ENCODE data around the gene KSR1. TPM values are rescaled to one million over a fixed set of nuclear protein-coding genes. Genes with fewer than 3 reads are reported as not detected.
A peak's percentile ranks its signal among the peaks of the same experiment; 100 is the strongest.

The KSR1 gene
- total and polyA plus RNA-seq, 11 donors = 6.1 to 31.1 (median 7.5) TPM

GRCh38 chr17:27621942-27622559, 165.8 kb downstream of the KSR1 start:
- Histone ChIP-seq H3K4me1 (peaks cover 0 to 16% (median 1%) of the 10 kb centered on the region in 12 donors), H3K27ac (peak overlapping the region in 2 of 12 donors; percentile 39 to 46), H3K4me3 (no peak overlapping the region), H3K27me3 (no peaks in the 10 kb centered on the region), H3K9me3 (no peaks in the 10 kb centered on the region), H3K36me3 (peaks cover 0 to 84% (median 52%) of the 10 kb centered on the region in 9 donors)
- DNase-seq (no peak), ATAC-seq (no peak)
- intact Hi-C loops (cut with DNase I) = no loop called here
- 86 to 92% (median 89%) methylated on average over 10 of the region's 10 CpGs for whole genome bisulfite sequencing, 4 donors
- no peak for TF ChIP-seq POLR2A (IDR thresholded peaks at IDR 0.05)
- TF ChIP-seq, protein P1, sequence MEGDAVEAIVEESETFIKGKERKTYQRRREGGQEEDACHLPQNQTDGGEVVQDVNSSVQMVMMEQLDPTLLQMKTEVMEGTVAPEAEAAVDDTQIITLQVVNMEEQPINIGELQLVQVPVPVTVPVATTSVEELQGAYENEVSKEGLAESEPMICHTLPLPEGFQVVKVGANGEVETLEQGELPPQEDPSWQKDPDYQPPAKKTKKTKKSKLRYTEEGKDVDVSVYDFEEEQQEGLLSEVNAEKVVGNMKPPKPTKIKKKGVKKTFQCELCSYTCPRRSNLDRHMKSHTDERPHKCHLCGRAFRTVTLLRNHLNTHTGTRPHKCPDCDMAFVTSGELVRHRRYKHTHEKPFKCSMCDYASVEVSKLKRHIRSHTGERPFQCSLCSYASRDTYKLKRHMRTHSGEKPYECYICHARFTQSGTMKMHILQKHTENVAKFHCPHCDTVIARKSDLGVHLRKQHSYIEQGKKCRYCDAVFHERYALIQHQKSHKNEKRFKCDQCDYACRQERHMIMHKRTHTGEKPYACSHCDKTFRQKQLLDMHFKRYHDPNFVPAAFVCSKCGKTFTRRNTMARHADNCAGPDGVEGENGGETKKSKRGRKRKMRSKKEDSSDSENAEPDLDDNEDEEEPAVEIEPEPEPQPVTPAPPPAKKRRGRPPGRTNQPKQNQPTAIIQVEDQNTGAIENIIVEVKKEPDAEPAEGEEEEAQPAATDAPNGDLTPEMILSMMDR (IDR thresholded peaks at IDR 0.05) = no peak

- intact Hi-C loops (cut with DNase I) = no loop called here
- DNase-seq = no peak
Measured at GRCh38 chr17:27622986-27623385, 166.7 kb downstream of the KSR1 start.

GRCh38 chr17:27623614-27624013, 167.4 kb downstream of the KSR1 start:
- peak; percentile 55 to 75 (median 68) for ATAC-seq

More at GRCh38 chr17:27622986-27623385, 166.7 kb downstream of the KSR1 start:
- H3K27ac ChIP-seq = peak overlapping the region in 4 of 12 donors; percentile 25 to 39 (median 32)
- TF ChIP-seq, protein P1 (IDR thresholded peaks at IDR 0.05) = no peak
- TF ChIP-seq POLR2A (IDR thresholded peaks at IDR 0.05) = no peak
- H3K27me3 ChIP-seq = no peaks in the 10 kb centered on the region
- peak in 2 of 4 donors; percentile 17 to 58 for ATAC-seq
- peaks cover 0 to 16% (median 1%) of the 10 kb centered on the region in 12 donors for H3K4me1 ChIP-seq
- H3K36me3 ChIP-seq = peaks cover 0 to 76% (median 42%) of the 10 kb centered on the region in 9 donors
- 66 to 87% (median 81%) methylated on average over 4 of the region's 4 CpGs for WGBS, 4 donors
- H3K4me3 ChIP-seq = no peak overlapping the region
- H3K9me3 ChIP-seq = no peaks in the 10 kb centered on the region

DNA sequence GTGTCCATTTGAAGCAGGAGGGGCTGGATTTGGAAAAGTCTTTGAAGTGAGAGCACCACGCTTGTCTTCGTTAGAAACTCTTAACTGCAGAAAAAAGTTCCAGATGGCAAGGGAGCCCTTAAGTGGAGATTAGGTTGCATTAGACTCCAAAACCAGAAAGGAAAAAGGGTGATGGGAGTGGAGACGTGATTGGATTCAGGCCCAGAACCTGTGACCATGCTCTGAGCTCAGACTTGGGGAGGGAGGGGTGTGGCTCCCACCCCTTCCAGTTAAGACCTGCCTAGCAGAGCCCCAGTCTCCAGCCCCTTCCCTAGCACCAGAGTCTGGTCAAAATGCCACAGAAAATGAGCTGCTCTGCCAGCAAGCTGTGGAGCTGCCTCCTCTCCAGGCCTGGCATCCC, 168.3 kb downstream of the KSR1 start:
- intact Hi-C loops (cut with DNase I) = no loop called here
- Histone ChIP-seq H3K4me1 (peaks cover 0 to 16% (median 1%) of the 10 kb centered on the region in 12 donors), H3K27ac (peak overlapping the region in 2 of 12 donors; percentile 28 to 34), H3K9me3 (no peaks in the 10 kb centered on the region), H3K27me3 (no peaks in the 10 kb centered on the region), H3K4me3 (no peak overlapping the region), H3K36me3 (peaks cover 0 to 65% (median 37%) of the 10 kb centered on the region in 9 donors)
- 80 to 91% (median 89%) methylated on average over 3 of the region's 3 CpGs for WGBS, 4 donors
- ATAC-seq (no peak), DNase-seq (no peak)
- TF ChIP-seq, protein P1 (IDR thresholded peaks at IDR 0.05) = no peak
- TF ChIP-seq POLR2A (IDR thresholded peaks at IDR 0.05) = no peak

More at GRCh38 chr17:27623614-27624013, 167.4 kb downstream of the KSR1 start:
- H3K27ac ChIP-seq = peak overlapping the region in 4 of 12 donors; percentile 28 to 41 (median 32)
- H3K27me3 ChIP-seq = no peaks in the 10 kb centered on the region
- no peak overlapping the region for H3K4me3 ChIP-seq
- WGBS, 4 donors = 81 to 93% (median 86%) methylated on average over 6 of the region's 6 CpGs
- intact Hi-C loops (cut with DNase I) = no loop called here
- H3K4me1 ChIP-seq = peaks cover 0 to 16% (median 1%) of the 10 kb centered on the region in 12 donors
- peak in 2 of 5 donors; percentile 33 to 52 for DNase-seq
- peaks cover 0 to 70% (median 37%) of the 10 kb centered on the region in 9 donors for H3K36me3 ChIP-seq
- H3K9me3 ChIP-seq = no peaks in the 10 kb centered on the region
- TF ChIP-seq, protein P1 (IDR thresholded peaks at IDR 0.05) = no peak
- TF ChIP-seq POLR2A (IDR thresholded peaks at IDR 0.05) = no peak
